ENCODE data around the gene ZBTB32. TPM values are rescaled to one million over a fixed set of nuclear protein-coding genes. Genes with fewer than 3 reads are reported as not detected.

ZBTB32 gene
- polyA plus RNA-seq, 2 of the 4 experiments (the other 2 are of a cell fraction): not detected

GRCh38 chr19:35714601-35715354 lies 10.4 kb downstream of the ZBTB32 start:
- no peak for ATAC-seq
- 77% methylated on average over 13 of the region's 14 CpGs for WGBS (ENCODE audit: missing lambda C conversion rate)
- POLR2A ChIA-PET: interaction anchor here (1.2 kb wide), 1 partner anchor 13 kb away, joined by 4 read pairs; no protein-coding TSS in a partner anchor
- H3K4me2 ChIP-seq: no peak overlapping the region; the same call in 1 of the 3 replicates
- no peaks in the 10 kb centered on the region for H3K9me3 ChIP-seq
- DNase-seq (ENCODE audit: low read depth in 1 of 2, low spot score in 1 of 2): peak; percentile 39 to 61
- peaks cover 20% of the 10 kb centered on the region for H3K4me1 ChIP-seq
- CTCF ChIA-PET: interaction anchor here (0.6 to 6.6 kb wide), 13 partner anchors 14 to 362 kb away, joined by 3 to 161 read pairs (median 5); partner anchors contain the start of gene ZBTB32
- peak; percentile 18 for FAIRE-seq
- no peak for TF ChIP-seq MAFK (IDR thresholded peaks at IDR 0.05; ENCODE audit: partially characterized antibody)
- TF ChIP-seq CEBPB (IDR thresholded peaks at IDR 0.05): peak in 1 of 2 experiments; percentile 53; a peak in 2 of 4 replicates
- no peak overlapping the region for H3K27ac ChIP-seq
- H3K4me3 ChIP-seq: no peak overlapping the region

GRCh38 chr19:35715355-35715809 lies 11.0 kb downstream of the ZBTB32 start:
- no peak for ATAC-seq

More at GRCh38 chr19:35715355-35715809, 11.0 kb downstream of the ZBTB32 start:
- Histone ChIP-seq H3K4me2 (peak overlapping the region; percentile 89), H3K27ac (peak overlapping the region; percentile 91 to 98; a peak in 4 of 6 replicates), H3K9me3 (no peaks in the 10 kb centered on the region), H3K4me1 (peaks cover 20% of the 10 kb centered on the region), H3K4me3 (peak overlapping the region; percentile 87; the same call in 1 of the 3 replicates)
- ChIA-PET CTCF (interaction anchor here (0.6 to 6.6 kb wide), 14 partner anchors 15 to 363 kb away, joined by 3 to 161 read pairs (median 5); partner anchors contain the start of gene ZBTB32), POLR2A (no interaction called here)
- TF ChIP-seq FOSB (CRISPR knock-in tag; IDR thresholded peaks at IDR 0.05): no peak
- no peak for TF ChIP-seq ESRRA (IDR thresholded peaks at IDR 0.05; ENCODE audit: borderline replicate concordance, low read length)
- TF ChIP-seq USF2 (IDR thresholded peaks at IDR 0.05): no peak
- TF ChIP-seq MAX (IDR thresholded peaks at IDR 0.05): no peak
- no peak for TF ChIP-seq FOSL2 (IDR thresholded peaks at IDR 0.05)
- TF ChIP-seq FOSL2 (CRISPR knock-in tag; IDR thresholded peaks at IDR 0.05): no peak
- no peak for TF ChIP-seq FOXS1 (CRISPR knock-in tag; IDR thresholded peaks at IDR 0.05)
- TF ChIP-seq SREBF2 (IDR thresholded peaks at IDR 0.05): no peak
- no peak for TF ChIP-seq ATOH8 (CRISPR knock-in tag; IDR thresholded peaks at IDR 0.05; ENCODE audit: low read depth)
- no peak for TF ChIP-seq HOXA7 (CRISPR knock-in tag; IDR thresholded peaks at IDR 0.05)
- no peak for TF ChIP-seq HMGXB4 (CRISPR knock-in tag; IDR thresholded peaks at IDR 0.05; ENCODE audit: borderline replicate concordance)
- no peak for TF ChIP-seq JUNB (IDR thresholded peaks at IDR 0.05)
- TF ChIP-seq HOXB13 (CRISPR knock-in tag; IDR thresholded peaks at IDR 0.05; ENCODE audit: low read depth): no peak
- TF ChIP-seq EP300 (IDR thresholded peaks at IDR 0.05): no peak
- no peak for TF ChIP-seq CEBPB (IDR thresholded peaks at IDR 0.05)
- FAIRE-seq (no peak), DNase-seq (ENCODE audit: low read depth in 1 of 2, low spot score in 1 of 2) (no peak)
- 97% methylated on average over 7 of the region's 7 CpGs for WGBS (ENCODE audit: missing lambda C conversion rate)
